GM19468 (cell line): Measurements from ENCODE around the gene PCNX2.

Experiments used
- ATAC-seq: cut with Tn5 transposase; IDR thresholded peaks from one replicate; pipeline ENCODE4 v1.9.1; 2021; ENCODE audit warnings: mild to moderate bottlenecking, moderate library complexity, moderate number of reproducible peaks; ENCODE audit not compliant: unreplicated experiment; ENCODE audit errors: extremely low read depth

The PCNX2 gene

DNA sequence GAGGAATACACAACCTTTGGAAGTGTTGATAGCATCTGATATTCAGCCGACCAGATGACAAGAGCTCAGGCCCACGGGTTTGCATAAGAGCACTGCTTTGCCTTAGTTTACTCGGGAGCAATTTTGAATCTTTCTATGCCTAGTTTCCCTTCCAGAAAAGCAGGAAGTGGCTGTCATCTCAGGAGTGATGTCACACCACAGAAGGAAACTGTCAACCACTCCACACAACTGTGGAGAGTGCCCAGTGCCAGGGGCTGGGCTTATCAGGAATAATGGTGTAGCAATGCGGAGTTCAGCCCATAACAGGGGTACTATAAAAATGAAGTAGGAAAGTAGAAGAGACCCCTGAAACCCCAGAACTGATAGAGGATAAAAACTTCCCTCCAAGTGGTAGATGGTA is 316.7 kb downstream of the PCNX2 start:
- ATAC-seq: no peak

DNA sequence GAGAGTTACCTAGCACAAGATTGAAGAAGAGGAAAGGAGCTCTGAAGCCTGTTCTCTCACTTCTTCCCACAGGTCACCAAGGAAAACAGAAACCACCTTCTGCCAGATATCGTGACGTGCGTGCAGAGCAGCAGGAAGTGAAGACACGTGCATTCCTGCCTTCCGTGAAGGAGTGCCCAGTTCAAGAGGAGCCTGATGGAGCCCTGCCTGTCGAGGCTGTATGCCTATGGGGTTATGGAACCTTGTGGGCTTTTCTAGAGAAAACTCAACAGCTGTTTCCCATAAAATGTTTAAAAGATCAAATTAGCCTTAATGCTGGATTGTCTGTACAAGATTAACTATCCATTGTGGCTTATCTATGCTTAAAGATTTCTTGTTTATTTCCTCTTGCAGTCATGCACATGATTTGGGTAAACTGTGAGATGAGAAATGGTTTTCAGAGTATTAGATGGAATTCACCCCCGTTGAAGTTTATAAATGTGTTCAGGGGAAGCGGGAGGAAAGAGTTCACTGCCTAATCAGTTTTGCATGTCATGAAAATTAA is 317.4 kb downstream of the PCNX2 start:
- no peak for ATAC-seq

GRCh38 chr1:232974971-232975370 is 320.6 kb downstream of the PCNX2 start:
- no peak for ATAC-seq

DNA sequence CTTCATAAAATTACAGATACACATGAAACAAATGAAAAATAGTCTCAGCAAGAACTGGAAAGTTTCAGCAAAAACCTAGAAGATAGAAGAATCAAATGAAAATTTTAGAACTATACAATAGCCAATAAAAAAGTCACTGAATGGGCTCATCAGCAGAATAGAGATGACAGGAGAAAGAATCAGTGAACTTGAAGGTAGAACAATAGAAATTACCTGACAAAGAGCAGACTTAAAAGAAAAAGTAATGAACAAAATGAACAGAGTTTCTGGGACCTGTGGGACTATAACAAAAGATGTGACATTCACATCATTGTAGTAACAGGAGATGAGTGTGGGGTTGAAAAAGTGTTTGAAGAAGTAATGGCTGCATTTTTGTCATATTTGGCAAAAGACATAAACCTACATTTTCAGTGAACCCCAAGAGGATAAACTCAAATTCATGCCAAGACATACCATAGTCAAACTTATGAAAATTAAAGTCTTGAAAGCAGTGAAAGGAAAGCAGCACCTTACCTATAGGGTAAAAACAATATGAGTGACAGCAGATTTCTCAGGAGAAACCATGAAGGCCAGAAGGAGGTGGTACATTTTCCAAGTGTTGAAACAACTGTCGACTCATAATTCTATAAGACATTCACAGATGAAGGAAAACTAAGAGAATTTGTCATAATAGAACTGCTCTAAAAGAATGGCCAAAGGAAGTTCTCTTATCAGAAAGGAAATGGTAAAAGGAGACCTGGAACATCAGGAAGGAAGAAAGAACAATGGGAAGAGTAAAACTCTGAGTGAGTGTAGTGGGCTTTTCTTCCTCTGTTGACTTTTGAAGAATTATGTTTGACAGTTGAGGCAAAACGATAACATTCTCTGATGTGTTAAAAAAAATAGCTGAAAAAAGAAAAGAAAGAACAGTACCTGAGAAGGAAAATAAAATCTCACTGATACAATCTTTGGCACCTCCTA is 321.6 kb downstream of the PCNX2 start:
- no peak for ATAC-seq

- ATAC-seq: no peak
Observed at GRCh38 chr1:232970508-232970907, 325.0 kb downstream of the PCNX2 start.

DNA sequence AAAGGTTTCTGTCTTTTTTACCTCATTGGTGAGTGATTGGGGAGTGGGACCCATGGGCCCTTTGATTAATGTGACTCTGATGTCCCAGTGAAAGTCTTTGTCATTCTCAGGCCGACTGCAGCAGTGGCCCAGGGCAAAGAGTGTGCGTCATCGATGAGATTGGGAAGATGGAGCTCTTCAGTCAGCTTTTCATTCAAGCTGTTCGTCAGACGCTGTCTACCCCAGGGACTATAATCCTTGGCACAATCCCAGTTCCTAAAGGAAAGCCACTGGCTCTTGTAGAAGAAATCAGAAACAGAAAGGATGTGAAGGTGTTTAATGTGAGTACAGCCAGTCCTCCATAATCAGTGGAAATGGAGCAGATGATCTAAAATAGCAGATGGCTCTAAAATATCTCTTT is 325.7 kb downstream of the PCNX2 start:
- no peak for ATAC-seq

DNA sequence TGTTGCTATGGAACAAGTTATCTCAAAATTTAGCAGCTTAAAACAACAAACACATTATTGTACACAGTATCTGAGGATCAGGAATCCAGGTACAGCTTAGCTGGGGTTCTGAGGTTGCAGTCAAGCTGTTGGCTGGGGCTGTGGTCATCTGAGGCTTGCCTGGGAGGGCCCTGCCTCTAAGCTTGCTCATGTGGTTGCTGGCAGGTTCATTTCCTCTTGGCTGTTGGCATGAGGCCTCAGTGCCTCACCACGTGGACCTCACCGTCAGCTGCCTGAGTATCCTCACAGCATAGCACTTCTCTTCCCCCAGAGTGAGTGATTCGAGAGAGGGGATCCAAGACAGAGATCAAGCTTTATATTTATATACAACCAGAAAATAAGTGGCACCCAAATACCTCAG is 326.6 kb downstream of the PCNX2 start:
- ATAC-seq: no peak

- ATAC-seq: no peak
Observed at GRCh38 chr1:232968391-232968790, 327.1 kb downstream of the PCNX2 start.

DNA sequence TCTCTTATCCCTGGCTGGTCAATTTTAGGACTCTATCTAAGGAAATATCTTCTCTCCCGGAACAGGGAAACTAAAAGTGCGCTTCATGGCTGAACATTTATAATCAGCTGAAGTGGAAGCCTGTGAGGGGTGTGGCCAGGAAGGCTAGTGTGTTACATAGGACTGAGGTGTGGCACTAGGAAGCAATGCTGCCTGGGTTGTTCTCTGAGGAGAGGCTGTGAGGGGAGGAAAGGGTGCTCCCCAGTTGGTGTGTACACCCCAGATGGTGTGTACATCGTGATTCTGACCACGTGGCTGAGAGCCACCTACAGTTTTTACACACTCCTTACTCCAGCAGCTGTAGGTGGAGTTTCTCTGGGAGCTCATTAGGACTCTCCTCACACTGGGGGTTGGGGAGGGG is 328.9 kb downstream of the PCNX2 start:
- ATAC-seq: no peak

GRCh38 chr1:232965912-232966217 is 329.7 kb downstream of the PCNX2 start:
- no peak for ATAC-seq

DNA sequence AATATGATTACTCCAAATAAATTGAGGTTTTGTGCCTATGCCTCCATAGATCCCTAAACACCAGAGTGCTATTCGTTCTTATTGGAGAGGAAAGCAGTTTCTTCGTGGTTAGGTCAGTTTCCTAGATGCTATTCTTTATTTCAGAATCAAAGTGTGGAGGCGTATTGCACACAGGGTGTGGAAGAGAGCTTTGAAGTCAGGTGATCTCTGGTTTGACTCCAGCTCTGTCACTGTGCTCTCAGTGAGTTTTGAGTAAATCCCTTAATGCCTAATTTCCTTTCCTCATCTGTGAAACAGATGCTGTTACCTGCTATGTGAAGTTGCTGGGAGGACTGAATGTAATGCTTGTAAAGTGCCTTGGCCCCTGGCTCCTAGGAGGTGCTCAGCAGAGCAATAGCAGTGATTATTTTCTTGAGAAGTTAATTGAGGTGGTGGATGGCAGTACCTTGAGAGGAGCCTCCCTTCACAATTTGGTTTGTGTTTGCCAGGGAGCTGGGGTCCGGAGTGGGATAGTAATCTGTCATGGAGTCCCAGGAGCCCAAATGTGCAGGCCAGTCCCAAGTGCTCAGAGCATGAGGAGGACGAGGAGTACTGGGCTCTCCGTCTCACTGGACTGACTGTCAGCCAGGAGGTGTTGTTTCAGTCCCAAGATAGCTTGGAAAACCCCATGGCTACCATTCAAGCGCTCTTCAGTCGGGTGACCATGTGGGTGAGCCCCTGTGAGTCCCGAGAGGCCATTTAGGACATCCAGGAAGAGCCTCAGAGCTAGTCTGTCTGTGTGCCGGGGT is 330.2 kb downstream of the PCNX2 start:
- no peak for ATAC-seq

DNA sequence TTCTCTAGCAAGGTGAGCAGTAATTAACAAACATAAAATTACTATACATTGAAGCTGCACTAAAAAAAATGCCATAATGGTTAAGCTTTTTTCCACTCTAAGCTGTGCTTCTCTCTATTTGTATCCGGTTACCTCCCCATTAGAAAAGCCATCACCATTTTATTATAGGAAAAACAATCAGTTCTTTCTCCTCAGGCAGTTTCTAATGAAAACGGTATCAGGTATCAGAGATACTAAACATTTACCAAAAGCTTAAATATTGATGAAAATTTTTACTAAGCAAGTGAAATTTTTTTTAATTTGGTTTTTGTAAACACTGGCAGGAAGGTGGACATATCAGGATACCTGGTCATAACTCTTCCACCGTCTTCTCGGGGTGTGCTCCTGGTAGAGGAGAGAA is 330.9 kb downstream of the PCNX2 start:
- no peak for ATAC-seq

DNA sequence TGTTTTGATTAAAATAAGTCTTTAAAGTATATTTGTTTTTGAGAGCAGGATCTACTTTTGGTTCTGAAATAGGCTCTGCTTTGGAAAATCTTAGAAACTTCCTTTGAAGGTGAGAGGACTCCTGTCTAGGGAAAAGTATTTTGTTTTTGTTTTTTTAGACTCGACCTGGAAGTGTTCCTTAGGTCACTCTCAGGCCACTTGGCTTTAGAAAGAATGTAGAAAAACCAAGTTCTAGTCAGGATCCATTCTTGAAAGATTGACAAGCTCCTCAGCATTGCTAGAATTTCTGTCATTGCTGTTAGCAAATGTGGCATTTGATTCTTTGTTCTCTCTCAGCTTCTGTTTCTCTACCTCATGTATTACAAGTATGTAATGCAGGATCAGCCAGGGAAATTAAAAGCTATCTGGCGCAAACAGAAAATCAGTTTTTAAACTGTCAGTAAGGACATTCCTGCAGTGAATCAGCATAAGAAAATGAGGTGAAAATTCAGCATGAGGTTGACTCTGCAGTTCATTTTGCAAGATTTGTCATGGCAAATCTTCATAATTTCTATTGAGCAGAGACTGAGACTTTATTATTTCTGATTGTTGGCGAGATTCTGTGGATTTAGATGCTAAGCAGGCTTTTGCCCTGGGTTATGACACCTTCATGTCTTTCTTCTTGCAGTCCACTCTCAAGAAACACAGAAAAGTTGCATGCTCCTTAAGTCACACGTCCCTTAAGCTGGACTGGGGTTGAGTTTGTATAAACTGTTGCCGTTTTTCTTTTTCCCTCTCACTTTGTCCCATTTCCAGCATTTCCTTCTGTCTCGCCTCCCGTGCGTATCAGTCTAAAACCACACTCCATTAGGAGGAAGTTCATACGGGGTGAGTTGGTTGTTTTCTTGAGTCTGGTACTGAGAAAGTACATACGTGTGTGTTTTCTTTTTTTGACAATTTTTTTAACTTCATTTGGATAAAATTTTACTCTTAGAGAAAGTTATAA is 332.5 kb downstream of the PCNX2 start:
- ATAC-seq: no peak

GRCh38 chr1:232958067-232958466 is 337.5 kb downstream of the PCNX2 start:
- ATAC-seq: no peak

GRCh38 chr1:232956081-232956480 is 339.4 kb downstream of the PCNX2 start:
- no peak for ATAC-seq

- ATAC-seq: no peak
Observed at GRCh38 chr1:232954594-232955365, 340.7 kb downstream of the PCNX2 start.

DNA sequence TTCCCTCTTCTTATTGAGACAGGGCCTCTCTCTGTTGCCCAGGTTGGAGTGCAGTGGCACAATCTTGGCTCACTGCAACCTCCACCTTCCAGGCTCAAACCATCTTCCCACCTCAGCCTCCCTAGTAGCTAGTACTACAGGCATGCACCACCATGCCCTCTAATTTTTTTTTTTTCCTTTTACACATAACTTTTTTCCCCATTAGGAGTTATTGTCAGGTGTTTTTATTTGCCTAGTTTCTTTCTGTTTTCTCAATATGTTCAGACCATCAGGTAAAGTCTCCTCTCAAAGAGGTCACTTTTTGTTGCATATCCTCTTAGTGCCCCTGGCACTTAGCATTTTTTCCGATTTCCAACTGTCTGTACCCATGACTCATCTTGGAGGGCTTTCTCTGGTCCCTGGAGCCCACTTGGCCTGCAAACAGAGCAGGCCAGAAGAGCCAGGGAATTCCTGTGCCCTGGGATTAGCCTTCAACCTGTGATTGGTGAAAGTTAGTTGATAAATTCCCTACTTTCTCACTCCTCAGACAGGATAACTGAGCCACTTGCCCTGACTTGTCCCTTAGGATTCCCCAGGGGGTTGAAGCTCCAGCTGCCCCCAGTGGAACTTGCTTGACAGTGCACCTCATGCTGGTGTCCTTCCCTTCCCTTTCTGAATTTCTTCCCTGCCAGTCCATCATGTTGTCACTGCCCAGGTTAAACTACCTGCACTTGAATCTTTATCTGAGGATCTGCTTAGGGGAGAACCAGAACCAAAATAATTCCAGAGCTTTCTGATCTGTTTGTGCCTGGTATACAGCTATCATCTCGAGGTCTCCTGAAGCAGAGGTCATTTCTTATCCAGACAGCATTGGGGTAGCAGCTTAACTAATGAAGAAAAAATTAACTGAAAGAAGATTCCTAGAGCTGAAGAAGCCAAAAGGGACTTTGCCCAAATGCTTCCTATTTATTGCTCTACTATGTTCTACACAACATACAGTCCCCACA is 342.7 kb downstream of the PCNX2 start:
- ATAC-seq: peak; percentile 27

DNA sequence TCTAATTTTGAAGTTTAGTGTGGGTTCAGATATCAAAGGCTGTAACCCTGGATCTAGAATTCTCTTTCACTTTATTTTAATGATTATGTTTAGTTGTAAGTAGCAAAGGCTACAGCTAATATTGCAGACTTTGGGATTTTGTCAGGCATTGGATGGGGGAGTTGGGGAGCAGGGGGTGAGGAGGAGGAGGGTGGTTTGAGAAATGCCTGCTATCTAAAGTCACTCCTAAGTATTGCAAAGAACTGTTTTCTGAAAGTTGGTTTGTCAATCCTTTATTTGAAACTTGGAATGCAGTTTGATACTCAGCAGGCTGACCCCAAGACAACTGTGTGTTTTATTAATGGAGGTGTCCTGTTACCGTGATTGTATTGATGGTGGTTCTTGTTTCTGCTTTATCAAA is 343.9 kb downstream of the PCNX2 start:
- no peak for ATAC-seq
